GM21717 (cell line): ENCODE results near the gene TMEM132A.

Source experiments
- ATAC-seq: cut with Tn5 transposase; IDR thresholded peaks from one replicate; pipeline ENCODE4 v1.9.1; 2021; ENCODE audit warnings: mild to moderate bottlenecking, moderate library complexity; ENCODE audit not compliant: unreplicated experiment

The TMEM132A gene

GRCh38 chr11:60924110-60924905 is at the start of gene TMEM132A:
Gene TMEM132A (plus strand): TSS chr11:60924460. CDS start chr11:60924634, 174 bp downstream.
- peak; percentile 38 for ATAC-seq

- ATAC-seq: no peak
Measured at GRCh38 chr11:60875366-60876167, 48.7 kb upstream of the TMEM132A start.

GRCh38 chr11:60876168-60876485 is 48.1 kb upstream of the TMEM132A start:
- ATAC-seq: no peak

- no peak for ATAC-seq
Measured at GRCh38 chr11:60878245-60879101, 45.8 kb upstream of the TMEM132A start.

- ATAC-seq: no peak
Measured at GRCh38 chr11:60879104-60879503, 45.2 kb upstream of the TMEM132A start.

GRCh38 chr11:60879971-60880588 is 44.2 kb upstream of the TMEM132A start:
- ATAC-seq: no peak

- no peak for ATAC-seq
Measured at GRCh38 chr11:60880643-60881282, 43.5 kb upstream of the TMEM132A start.

GRCh38 chr11:60887556-60887955 is 36.7 kb upstream of the TMEM132A start:
- no peak for ATAC-seq

- no peak for ATAC-seq
Measured at GRCh38 chr11:60889869-60890311, 34.4 kb upstream of the TMEM132A start.

- no peak for ATAC-seq
Measured at GRCh38 chr11:60890696-60891095, 33.6 kb upstream of the TMEM132A start.

- no peak for ATAC-seq
Measured at GRCh38 chr11:60891103-60891741, 33.0 kb upstream of the TMEM132A start.

- ATAC-seq: no peak
Measured at GRCh38 chr11:60895687-60896086, 28.6 kb upstream of the TMEM132A start.

GRCh38 chr11:60897496-60897895 is 26.8 kb upstream of the TMEM132A start:
- no peak for ATAC-seq

GRCh38 chr11:60899046-60899936 is 25.0 kb upstream of the TMEM132A start:
- ATAC-seq: no peak

- ATAC-seq: no peak
Measured at GRCh38 chr11:60899977-60900376, 24.3 kb upstream of the TMEM132A start.

GRCh38 chr11:60900673-60901404 is 23.4 kb upstream of the TMEM132A start:
- ATAC-seq: no peak

- ATAC-seq: no peak
Measured at GRCh38 chr11:60902625-60903024, 21.6 kb upstream of the TMEM132A start.

GRCh38 chr11:60905047-60905446 is 19.2 kb upstream of the TMEM132A start:
- no peak for ATAC-seq
